Left lung (tissue), 14 donors: Measurements from ENCODE around the gene ZNF654. TPM values are rescaled to one million over a fixed set of nuclear protein-coding genes. Genes with fewer than 3 reads are reported as not detected.
"Not testable (repeated sequence)": the region's sequence is repeated elsewhere in the genome, so short reads cannot be mapped to it uniquely, and the experiment has no call there.

Experiments
- ATAC-seq: fragments of 200-7000 bp; cut with Tn5 transposase; one replicate; pipeline ENCODE4 v1.9.1; 2020; ENCODE audit warnings: moderate library complexity
- DNase-seq, 4 donors: peaks; one replicate each; pipeline ENCODE4 v3.0.0-alpha.2; 2013 to 2020
- H3K27ac ChIP-seq, 2 donors: fragments of 200-600 bp; sonication (generic) in 1 of 2; one replicate each; pipeline versions ENCODE4 v1.5.0 to v1.8.0; 2020 to 2021
- H3K27me3 ChIP-seq, 2 donors: fragments of 200-600 bp; sonication (generic) in 1 of 2; one replicate each; pipeline versions ENCODE4 v1.5.0 to v1.8.0; 2020 to 2021
- H3K36me3 ChIP-seq, 2 donors: fragments of 200-600 bp; sonication (generic) in 1 of 2; one replicate each; pipeline versions ENCODE4 v1.5.0 to v1.8.0; 2020 to 2021
- H3K4me1 ChIP-seq, 2 donors: fragments of 200-600 bp; one replicate each; pipeline ENCODE4 v1.8.0; 2021
- H3K4me3 ChIP-seq, 2 donors: fragments of 200-600 bp; sonication (generic) in 1 of 2; one replicate each; pipeline versions ENCODE4 v1.5.0 to v1.8.0; 2020 to 2021; ENCODE audit warnings: mild to moderate bottlenecking in 1 of 2
- H3K9me3 ChIP-seq, 2 donors: fragments of 200-600 bp; sonication (generic) in 1 of 2; one replicate each; pipeline versions ENCODE4 v1.5.0 to v1.8.0; 2020 to 2021
- CTCF ChIP-seq, 2 donors: fragments of 200-600 bp; sonication (generic) in 1 of 2; IDR thresholded peaks; one replicate each; pipeline versions ENCODE4 v1.5.0 to v1.8.0; 2021; ENCODE audit warnings: antibody characterized with exemption in 2 of 2
- intact Hi-C, 2 donors: fragments of 100-400 bp; cut with DNase I; formaldehyde crosslinking; loops; one replicate each; pipeline versions ENCODE4 v1.11.2 to v1.14.2; 2022
- long read RNA-seq, 12 donors: library from polyadenylated mRNA in 2 of 12; unstranded in 2 of 12; transcript quantifications; one replicate each; pipeline ENCODE4 v2.0.0 and lab custom pipeline, GENCODE V29; 2019 to 2026
- polyA plus RNA-seq, 6 donors: library from polyadenylated mRNA; unstranded; fragments of 120-200 nt; gene quantifications; one replicate each; pipeline ENCODE4 v1.2.1, GENCODE V29; 2013; ENCODE audit not compliant: insufficient read length in 6 of 6
- total RNA-seq, 2 donors: library from RNA; stranded (reverse); fragmentation: NEBNext Ultra II Directional; extraction: Animal tissue kit (Norgen Biotek cat#: 25700); gene quantifications; one replicate each; pipeline ENCODE4 v1.2.1, GENCODE V29; 2021
- donor health status: DM: no; HTN: yes; CAD: no.
- donor health status: DM: no; HTN: no; CAD: no.

Gene ZNF654
- total RNA-seq (10 to 100 TPM; 12.5 to 14.2 TPM), polyA plus RNA-seq (10 to 100 TPM; 21.0 to 26.6 (median 23.8) TPM)
- long read RNA-seq, donor 1, full-length matches to known transcripts = 7 of 18 reads
- long read RNA-seq, donor 1, partial matches to known transcripts = 11 of 18 reads
- long read RNA-seq, donor 1, other reads (novel, unspliced or antisense) = 0 of 18 reads
- long read RNA-seq, donor 2, partial matches to known transcripts = 5 of 6 reads
- long read RNA-seq, donor 2, other reads (novel, unspliced or antisense) = 0 of 6 reads
- long read RNA-seq, donor 3, full-length matches to known transcripts = 2 of 2 reads
- long read RNA-seq, donor 3, partial matches to known transcripts = 0 of 2 reads
- long read RNA-seq, donor 3, other reads (novel, unspliced or antisense) = 0 of 2 reads
- long read RNA-seq, donor 4, partial matches to known transcripts = 0 of 3 reads
- long read RNA-seq, donor 4, other reads (novel, unspliced or antisense) = 3 of 3 reads
- long read RNA-seq, donor 5, full-length matches to known transcripts = 3 of 3 reads
- long read RNA-seq, donor 5, partial matches to known transcripts = 0 of 3 reads
- long read RNA-seq, donor 5, other reads (novel, unspliced or antisense) = 0 of 3 reads
- long read RNA-seq, donor 6, full-length matches to known transcripts = 2 of 2 reads
- long read RNA-seq, donor 6, partial matches to known transcripts = 0 of 2 reads
- long read RNA-seq, donor 6, other reads (novel, unspliced or antisense) = 0 of 2 reads
- long read RNA-seq, donor 7, full-length matches to known transcripts = 2 of 2 reads
- long read RNA-seq, donor 7, partial matches to known transcripts = 0 of 2 reads
- long read RNA-seq, donor 7, other reads (novel, unspliced or antisense) = 0 of 2 reads
- long read RNA-seq, donor 8, full-length matches to known transcripts = 3 of 3 reads
- long read RNA-seq, donor 8, partial matches to known transcripts = 0 of 3 reads
- long read RNA-seq, donor 8, other reads (novel, unspliced or antisense) = 0 of 3 reads
- long read RNA-seq, donor 9 = 0 reads
- long read RNA-seq, donor 10 = 0 reads
- long read RNA-seq, donor 11, full-length matches to known transcripts = 3 of 3 reads
- long read RNA-seq, donor 11, partial matches to known transcripts = 0 of 3 reads
- long read RNA-seq, donor 11, other reads (novel, unspliced or antisense) = 0 of 3 reads
- long read RNA-seq, donor 12, full-length matches to known transcripts = 2 of 7 reads
- long read RNA-seq, donor 12, partial matches to known transcripts = 5 of 7 reads
- long read RNA-seq, donor 12, other reads (novel, unspliced or antisense) = 0 of 7 reads

- no peak for TF ChIP-seq CTCF (IDR thresholded peaks at IDR 0.05)
- H3K4me1 ChIP-seq = peaks cover 32 to 50% of the 10 kb centered on the region in 2 donors
- peak within 1 kb of the TSS; percentile 96 to 99 for H3K27ac ChIP-seq
- H3K27me3 ChIP-seq = no peaks in the 10 kb centered on the region
- peaks cover 0 to 20% of the 10 kb centered on the region in 2 donors for H3K36me3 ChIP-seq
- DNase-seq (peak; percentile 97 to 99 (median 98)), ATAC-seq (peak; percentile 95)
- intact Hi-C loops = no loop called here
- peak within 1 kb of the TSS; percentile 90 for H3K4me3 ChIP-seq
- H3K9me3 ChIP-seq = no peaks in the 10 kb centered on the region
These were observed at the start of gene ZNF654, which contains the start of gene CGGBP1 for GRCh38 chr3:88058581-88059379. Gene ZNF654 (plus strand): TSS chr3:88059255. CDS start chr3:88059320, 65 bp downstream. Gene CGGBP1 (minus strand): TSS chr3:88059005. CDS start chr3:88055976, 3,029 bp downstream.

- Histone ChIP-seq H3K9me3 (no peaks in the 10 kb centered on the region), H3K27ac (no peak overlapping the region), H3K36me3 (no peaks in the 10 kb centered on the region), H3K4me1 (no peaks in the 10 kb centered on the region), H3K4me3 (no peak overlapping the region), H3K27me3 (no peaks in the 10 kb centered on the region)
- no peak for TF ChIP-seq CTCF (IDR thresholded peaks at IDR 0.05)
- intact Hi-C loops = no loop called here
- ATAC-seq (no peak), DNase-seq (no peak)
These were observed 48.2 kb upstream of the ZNF654 start for GRCh38 chr3:88010810-88011209.

GRCh38 chr3:88013592-88013991, 45.5 kb upstream of the ZNF654 start:
- no peak overlapping the region for H3K4me3 ChIP-seq
- no peaks in the 10 kb centered on the region for H3K36me3 ChIP-seq
- intact Hi-C loops = no loop called here
- H3K27me3 ChIP-seq = no peaks in the 10 kb centered on the region
- ATAC-seq (no peak), DNase-seq (no peak)
- no peaks in the 10 kb centered on the region for H3K4me1 ChIP-seq
- no peaks in the 10 kb centered on the region for H3K9me3 ChIP-seq
- TF ChIP-seq CTCF (IDR thresholded peaks at IDR 0.05) = no peak
- no peak overlapping the region for H3K27ac ChIP-seq

- H3K36me3 ChIP-seq, intact Hi-C loops, H3K4me3 ChIP-seq, H3K27ac ChIP-seq, H3K9me3 ChIP-seq, H3K4me1 ChIP-seq, H3K27me3 ChIP-seq, ATAC-seq: not testable (repeated sequence)
- DNase-seq = peak in 1 of 4 donors; percentile 44
These were observed 43.4 kb upstream of the ZNF654 start for GRCh38 chr3:88015656-88016055.

- intact Hi-C loops = no loop called here
- DNase-seq (no peak), ATAC-seq (no peak)
- H3K36me3 ChIP-seq = no peaks in the 10 kb centered on the region
- no peak overlapping the region for H3K27ac ChIP-seq
- no peak for TF ChIP-seq CTCF (IDR thresholded peaks at IDR 0.05)
- H3K4me1 ChIP-seq = no peaks in the 10 kb centered on the region
- no peaks in the 10 kb centered on the region for H3K9me3 ChIP-seq
- H3K27me3 ChIP-seq = no peaks in the 10 kb centered on the region
- H3K4me3 ChIP-seq = no peak overlapping the region
These were observed 40.0 kb upstream of the ZNF654 start for GRCh38 chr3:88019024-88019423.
